Prostate gland (tissue), 2 donors: Measurements from ENCODE around the gene TXNRD2. TPM values are rescaled to one million over a fixed set of nuclear protein-coding genes. Genes with fewer than 3 reads are reported as not detected.
A peak's percentile ranks its signal among the peaks of the same experiment; 100 is the strongest.

Experiments
- DNase-seq: peaks from one replicate; pipeline ENCODE4 v3.0.0-alpha.2; 2019; ENCODE audit warnings: low spot score
- H3K27ac ChIP-seq, 2 donors: fragments of 200-600 bp; sonication (generic); 2 replicates each; pipeline ENCODE4 v1.5.1; 2017 to 2019
- H3K27me3 ChIP-seq: fragments of 200-600 bp; sonication (generic); replicated peaks from 2 replicates; pipeline ENCODE4 v1.5.1; 2019; ENCODE audit not compliant: insufficient read depth
- H3K36me3 ChIP-seq, 2 donors: fragments of 200-600 bp; sonication (generic); 1 replicate in 1 of 2; 2 replicates in 1 of 2; pipeline versions ENCODE4 v1.5.1 to v1.8.1; 2017 to 2019
- H3K4me1 ChIP-seq: fragments of 200-600 bp; sonication (generic); replicated peaks from 2 replicates; pipeline ENCODE4 v1.5.1; 2019
- H3K4me3 ChIP-seq, 2 donors: fragments of 200-600 bp; sonication (generic); 2 replicates each; pipeline ENCODE4 v1.5.1; 2017 to 2019
- H3K9me3 ChIP-seq: fragments of 200-600 bp; sonication (generic); 2 replicates; pipeline ENCODE4 v1.5.1; 2017
- CTCF ChIP-seq, 4 experiments: fragments of 200-600 bp in 2 of 4; fragments of 450-650 bp in 2 of 4; sonication (generic) in 2 of 4; IDR thresholded peaks; 1 replicate in 3 of 4; 2 replicates in 1 of 4; pipeline ENCODE4 v1.5.1; 2016 to 2019; ENCODE audit warnings: antibody characterized with exemption in 4 of 4, mild to moderate bottlenecking in 2 of 4, moderate library complexity in 2 of 4
- POLR2A ChIP-seq: fragments of 450-650 bp; IDR thresholded peaks from one replicate; pipeline ENCODE4 v1.6.1; 2016; ENCODE audit warnings: antibody characterized with exemption, mild to moderate bottlenecking
- POLR2AphosphoS5 ChIP-seq: sonication (generic); formaldehyde crosslinking; IDR thresholded peaks from one replicate; pipeline ENCODE4 v1.6.1; 2017; ENCODE audit warnings: antibody characterized with exemption
- WGBS: methylation state at CpG from one replicate; pipeline ENCODE4 v1.1.5; 2018; 5-methylcytosine and 5-hydroxymethylcytosine counted together
- intact Hi-C: fragments of 100-400 bp; cut with DNase I; formaldehyde crosslinking; loops from one replicate; pipeline ENCODE4 v1.14.2; 2022
- total RNA-seq, 2 donors: library from RNA; depleted of rRNA; stranded (reverse); fragments of >200 nt; gene quantifications; one replicate each; pipeline ENCODE4 v1.1.0, GENCODE V29; 2016

Gene TXNRD2
- total RNA-seq, result 10 to 100 TPM; 62.1 to 84.5 TPM

- Histone ChIP-seq H3K4me1 (peaks cover 14% of the 10 kb centered on the region), H3K27me3 (no peaks in the 10 kb centered on the region), H3K4me3 (peak within 1 kb of the TSS; percentile 81 to 95), H3K36me3 (no peaks in the 10 kb centered on the region), H3K27ac (peak within 1 kb of the TSS; percentile 95 to 98), H3K9me3 (no peaks in the 10 kb centered on the region)
- under 1% methylated on average over 44 of the region's 63 CpGs for WGBS
- peak; percentile 54 for DNase-seq
- intact Hi-C loops, result no loop called here
- peak; percentile 43 for TF ChIP-seq POLR2A
- TF ChIP-seq CTCF (IDR thresholded peaks at IDR 0.05), result no peak
Measured at GRCh38 chr22:19941365-19942082, at the start of gene TXNRD2, which contains the start of gene COMT. TXNRD2 (minus strand) TSS chr22:19941818; CDS start chr22:19941803, 15 bp downstream. COMT (plus strand) TSS chr22:19941772; CDS start chr22:19962527, 20,755 bp downstream.

GRCh38 chr22:19991395-19991644 lies 49.7 kb upstream of the TXNRD2 start:
- Histone ChIP-seq H3K9me3 (no peaks in the 10 kb centered on the region), H3K27ac (no peak overlapping the region), H3K4me1 (no peaks in the 10 kb centered on the region), H3K4me3 (no peak overlapping the region), H3K27me3 (no peaks in the 10 kb centered on the region), H3K36me3 (no peaks in the 10 kb centered on the region)
- TF ChIP-seq POLR2A, result no peak
- no peak for DNase-seq
- intact Hi-C loops, result no loop called here

- 96% methylated on average over 20 of the region's 20 CpGs for WGBS
- H3K36me3 ChIP-seq, result no peaks in the 10 kb centered on the region
- H3K9me3 ChIP-seq, result no peaks in the 10 kb centered on the region
- peaks cover 2% of the 10 kb centered on the region for H3K4me1 ChIP-seq
- intact Hi-C loops, result no loop called here
- H3K27me3 ChIP-seq, result no peaks in the 10 kb centered on the region
- no peak overlapping the region for H3K4me3 ChIP-seq
- TF ChIP-seq POLR2AphosphoS5 (no peak), CTCF (IDR thresholded peaks at IDR 0.05) (no peak), POLR2A (no peak)
- DNase-seq, result no peak
- H3K27ac ChIP-seq, result no peak overlapping the region
Measured at GRCh38 chr22:19990609-19991394, 49.2 kb upstream of the TXNRD2 start.

GRCh38 chr22:19990188-19990587 lies 48.6 kb upstream of the TXNRD2 start:
- no peak for TF ChIP-seq POLR2A
- TF ChIP-seq CTCF (IDR thresholded peaks at IDR 0.05), result no peak
- TF ChIP-seq POLR2AphosphoS5, result no peak
- WGBS, result 62% methylated on average over 2 of the region's 2 CpGs
- no peak for DNase-seq
- H3K4me1 ChIP-seq, result peaks cover 4% of the 10 kb centered on the region
- H3K36me3 ChIP-seq, result no peaks in the 10 kb centered on the region
- intact Hi-C loops, result no loop called here
- no peak overlapping the region for H3K27ac ChIP-seq
- no peak overlapping the region for H3K4me3 ChIP-seq
- H3K9me3 ChIP-seq, result no peaks in the 10 kb centered on the region
- H3K27me3 ChIP-seq, result no peaks in the 10 kb centered on the region

- no peaks in the 10 kb centered on the region for H3K9me3 ChIP-seq
- WGBS, result 73% methylated on average over 3 of the region's 3 CpGs
- no peak overlapping the region for H3K4me3 ChIP-seq
- DNase-seq, result no peak
- H3K27me3 ChIP-seq, result no peaks in the 10 kb centered on the region
- H3K4me1 ChIP-seq, result peaks cover 4% of the 10 kb centered on the region
- H3K36me3 ChIP-seq, result no peaks in the 10 kb centered on the region
- TF ChIP-seq CTCF (IDR thresholded peaks at IDR 0.05) (no peak), POLR2AphosphoS5 (no peak), POLR2A (no peak)
- intact Hi-C loops, result no loop called here
- no peak overlapping the region for H3K27ac ChIP-seq
Measured at GRCh38 chr22:19989725-19990067, 48.1 kb upstream of the TXNRD2 start.
